Uterus (tissue), 4 donors: ENCODE measurements around the gene TMEM109. TPM values are rescaled to one million over a fixed set of nuclear protein-coding genes. Genes with fewer than 3 reads are reported as not detected.
A peak's percentile ranks its signal among the peaks of the same experiment; 100 is the strongest.

ENCODE experiments used
- DNase-seq, 2 donors: peaks; one replicate each; pipeline ENCODE4 v3.0.0-alpha.2; 2019 to 2020
- H3K27ac ChIP-seq, 2 donors: fragments of 200-600 bp; sonication (generic); 1 replicate in 1 of 2; 2 replicates in 1 of 2; pipeline ENCODE4 v1.5.1; 2016 to 2018
- H3K27me3 ChIP-seq, 2 donors: fragments of 200-600 bp; sonication (generic); one replicate each; pipeline ENCODE4 v1.5.1; 2018 to 2019; ENCODE audit warnings: control low read depth in 1 of 2
- H3K36me3 ChIP-seq, 2 donors: fragments of 200-600 bp; sonication (generic); one replicate each; pipeline ENCODE4 v1.5.1; 2019; ENCODE audit warnings: control low read depth in 1 of 2
- H3K4me1 ChIP-seq, 2 donors: fragments of 200-600 bp; sonication (generic); one replicate each; pipeline ENCODE4 v1.5.1; 2018 to 2019; ENCODE audit warnings: control low read depth in 1 of 2
- H3K4me3 ChIP-seq, 2 donors: fragments of 200-600 bp; sonication (generic); 1 replicate in 1 of 2; 2 replicates in 1 of 2; pipeline ENCODE4 v1.5.1; 2018 to 2019; ENCODE audit warnings: mild to moderate bottlenecking in 1 of 2
- H3K9me3 ChIP-seq, 2 donors: fragments of 200-600 bp; sonication (generic); one replicate each; pipeline ENCODE4 v1.5.1; 2019; ENCODE audit warnings: control low read depth in 1 of 2
- CTCF ChIP-seq, 4 experiments: fragments of 200-600 bp in 2 of 4; fragments of 450-650 bp in 2 of 4; sonication (generic) in 2 of 4; IDR thresholded peaks; one replicate each; pipeline ENCODE4 v1.5.1; 2016 to 2019; ENCODE audit warnings: antibody characterized with exemption in 4 of 4, mild to moderate bottlenecking in 2 of 4, moderate library complexity in 1 of 4
- POLR2A ChIP-seq, 2 donors: fragments of 450-650 bp; IDR thresholded peaks; one replicate each; pipeline ENCODE4 v1.6.1; 2016; ENCODE audit warnings: antibody characterized with exemption in 2 of 2, mild to moderate bottlenecking in 1 of 2, moderate library complexity in 1 of 2
- intact Hi-C: fragments of 100-400 bp; cut with DNase I; formaldehyde crosslinking; loops from one replicate; pipeline ENCODE4 v1.15.1; 2023; ENCODE audit warnings: low total_unique reads
- total RNA-seq, 4 donors: library from RNA; depleted of rRNA in 3 of 4; stranded (reverse); fragments of >200 nt in 3 of 4; gene quantifications; one replicate each; pipeline versions ENCODE4 v1.1.0 to v1.2.4, GENCODE V29; 2014 to 2023
- donor health status: DM: yes; HTN: yes; CAD: no.

TMEM109 gene
- total RNA-seq, 4 donors from 2014 or later, result 37.1 to 155 (median 75.3) TPM

GRCh38 chr11:60875366-60876167, 38.4 kb upstream of the TMEM109 start:
- DNase-seq, result peak in 1 of 2 donors; percentile 4
- H3K9me3 ChIP-seq, result no peaks in the 10 kb centered on the region
- H3K27me3 ChIP-seq, result no peaks in the 10 kb centered on the region
- no peaks in the 10 kb centered on the region for H3K4me1 ChIP-seq
- TF ChIP-seq CTCF (IDR thresholded peaks at IDR 0.05) (no peak), POLR2A (IDR thresholded peaks at IDR 0.05) (no peak)
- H3K36me3 ChIP-seq, result no peaks in the 10 kb centered on the region
- no peak overlapping the region for H3K27ac ChIP-seq
- no peak overlapping the region for H3K4me3 ChIP-seq
- intact Hi-C loops, result no loop called here

GRCh38 chr11:60876168-60876485, 37.8 kb upstream of the TMEM109 start:
- intact Hi-C loops, result no loop called here

GRCh38 chr11:60878245-60879101, 35.5 kb upstream of the TMEM109 start:
- H3K4me3 ChIP-seq, result no peak overlapping the region
- no peak for TF ChIP-seq CTCF (IDR thresholded peaks at IDR 0.05)
- no peak for TF ChIP-seq POLR2A (IDR thresholded peaks at IDR 0.05)
- no peaks in the 10 kb centered on the region for H3K9me3 ChIP-seq
- no peaks in the 10 kb centered on the region for H3K4me1 ChIP-seq
- H3K36me3 ChIP-seq, result no peaks in the 10 kb centered on the region
- H3K27ac ChIP-seq, result peak overlapping the region in 1 of 2 donors; percentile 64
- intact Hi-C loops, result no loop called here
- peak in 1 of 2 donors; percentile 6 for DNase-seq
- no peaks in the 10 kb centered on the region for H3K27me3 ChIP-seq

More at GRCh38 chr11:60876168-60876485, 37.8 kb upstream of the TMEM109 start:
- no peaks in the 10 kb centered on the region for H3K27me3 ChIP-seq
- no peaks in the 10 kb centered on the region for H3K36me3 ChIP-seq
- no peak overlapping the region for H3K27ac ChIP-seq
- no peak for TF ChIP-seq POLR2A (IDR thresholded peaks at IDR 0.05)
- TF ChIP-seq CTCF (IDR thresholded peaks at IDR 0.05), result no peak
- DNase-seq, result peak in 1 of 2 donors; percentile 1
- no peaks in the 10 kb centered on the region for H3K4me1 ChIP-seq
- no peaks in the 10 kb centered on the region for H3K9me3 ChIP-seq
- no peak overlapping the region for H3K4me3 ChIP-seq

GRCh38 chr11:60879104-60879503, 34.9 kb upstream of the TMEM109 start:
- H3K4me1 ChIP-seq, result no peaks in the 10 kb centered on the region
- H3K9me3 ChIP-seq, result no peaks in the 10 kb centered on the region
- no peak overlapping the region for H3K27ac ChIP-seq
- no peak for DNase-seq
- no peaks in the 10 kb centered on the region for H3K27me3 ChIP-seq
- no peak overlapping the region for H3K4me3 ChIP-seq
- TF ChIP-seq CTCF (IDR thresholded peaks at IDR 0.05) (no peak), POLR2A (IDR thresholded peaks at IDR 0.05) (no peak)
- intact Hi-C loops, result no loop called here
- no peaks in the 10 kb centered on the region for H3K36me3 ChIP-seq
